ENCODE data around the gene FOXL2.
A peak's percentile ranks its signal among the peaks of the same experiment; 100 is the strongest.

Gene FOXL2

DNA sequence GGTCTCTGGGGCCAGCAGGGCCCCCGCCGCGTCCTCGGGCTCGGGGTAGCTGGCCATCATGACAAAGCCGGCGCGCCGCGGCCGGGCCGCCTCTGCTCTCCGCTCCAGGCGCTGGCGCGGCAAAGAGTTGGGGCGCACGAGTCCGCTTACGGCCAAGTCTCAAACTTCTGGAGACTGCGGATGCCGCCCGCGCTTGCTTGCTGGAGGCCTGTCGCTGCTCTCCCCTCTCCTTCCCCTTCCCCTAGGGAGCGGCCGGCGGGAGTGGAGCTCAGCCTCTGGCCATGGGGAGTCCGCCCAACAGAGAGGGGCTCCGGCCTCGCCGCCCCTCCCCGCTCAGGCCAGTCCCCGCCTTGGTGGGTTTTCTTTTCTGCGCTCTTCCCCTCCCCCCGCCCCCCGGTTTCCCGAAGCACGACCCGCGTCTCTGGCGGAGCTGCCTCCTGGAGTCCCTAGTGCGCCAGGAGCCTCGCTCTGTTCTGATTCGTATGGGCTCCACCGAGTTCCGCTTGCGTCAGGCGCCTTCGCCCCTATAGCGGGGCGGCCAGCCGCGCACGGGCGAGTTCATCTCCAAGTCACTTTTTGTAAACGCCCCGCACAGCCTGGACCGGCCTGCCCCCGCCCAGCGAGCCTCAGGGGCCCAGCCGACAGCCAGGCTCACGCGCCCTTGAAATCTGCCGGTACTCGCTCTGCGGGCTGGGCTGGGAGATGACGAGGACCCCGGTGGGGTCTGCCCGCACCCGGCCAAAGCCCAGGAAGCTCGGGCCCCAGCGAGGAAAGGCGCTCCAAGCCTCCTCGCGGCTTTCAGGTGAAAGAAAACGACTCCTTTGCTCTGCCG is at the start of gene FOXL2, which contains the start of gene FOXL2NB:
FOXL2 (minus strand) TSS at position 475 of the 832 bp plus-strand sequence; CDS start at position 60, 415 bp downstream.
FOXL2NB (plus strand) TSS at position 555 of the 832 bp plus-strand sequence; CDS start at position 703, 148 bp downstream.
- DNase-seq: no peak

DNA sequence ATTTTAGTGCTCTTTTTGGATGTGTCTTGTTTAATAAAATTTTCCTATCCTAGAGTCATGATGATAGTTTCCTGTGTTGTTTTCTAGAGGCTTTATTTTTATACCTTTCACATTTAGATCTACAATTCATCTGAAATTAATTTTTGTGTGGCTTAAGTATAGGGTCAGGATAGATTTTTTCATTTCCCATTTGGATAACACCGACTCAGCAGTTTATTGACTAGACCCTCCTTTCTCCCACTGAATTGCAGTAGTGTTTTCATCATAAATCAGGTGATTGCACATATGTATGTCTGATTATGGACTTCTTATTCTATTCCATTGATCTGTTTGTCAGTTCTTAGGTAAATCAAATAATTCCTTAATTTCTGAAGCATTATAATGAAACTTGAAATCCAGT is 48.8 kb upstream of the FOXL2 start:
- DNase-seq: no peak

DNA sequence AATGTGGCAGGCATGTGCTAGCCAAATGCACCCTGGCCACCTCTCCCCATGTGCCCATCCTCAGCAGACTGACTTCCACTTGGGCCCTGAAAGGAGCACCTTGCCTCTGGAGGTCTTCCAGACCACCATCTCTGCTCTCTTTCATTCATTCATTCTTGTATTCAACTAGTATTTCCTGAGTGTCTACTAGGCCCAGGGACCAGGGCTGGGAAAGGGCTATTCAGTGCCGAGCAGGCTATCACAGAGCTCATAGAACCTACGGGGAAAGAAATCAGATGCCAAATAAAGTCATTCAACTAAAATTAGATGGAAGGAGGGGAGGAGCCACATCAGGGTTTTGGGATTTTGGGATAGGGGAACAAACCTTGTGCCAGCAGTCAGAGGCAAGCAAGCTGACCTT is 40.2 kb upstream of the FOXL2 start:
- no peak for DNase-seq

DNA sequence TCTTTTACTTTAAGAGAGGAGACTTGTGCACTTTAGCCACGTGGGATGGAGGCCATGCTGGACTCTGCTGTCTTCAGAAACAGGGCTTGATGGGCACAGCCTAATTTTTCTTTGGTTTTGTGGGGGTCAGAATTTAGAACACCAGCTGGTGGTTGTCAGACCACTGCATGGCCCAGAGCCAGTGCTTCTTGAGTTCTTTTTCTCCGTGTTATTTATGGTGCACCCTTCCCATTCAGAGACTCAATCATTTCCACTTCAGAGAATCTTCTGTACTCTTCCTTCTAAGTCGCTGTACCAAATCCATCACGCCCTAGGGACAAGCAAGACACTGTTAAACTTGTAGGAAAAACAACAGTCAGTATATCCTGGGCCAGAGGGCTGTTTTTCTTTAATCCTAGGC is 39.0 kb upstream of the FOXL2 start:
- no peak for DNase-seq

DNA sequence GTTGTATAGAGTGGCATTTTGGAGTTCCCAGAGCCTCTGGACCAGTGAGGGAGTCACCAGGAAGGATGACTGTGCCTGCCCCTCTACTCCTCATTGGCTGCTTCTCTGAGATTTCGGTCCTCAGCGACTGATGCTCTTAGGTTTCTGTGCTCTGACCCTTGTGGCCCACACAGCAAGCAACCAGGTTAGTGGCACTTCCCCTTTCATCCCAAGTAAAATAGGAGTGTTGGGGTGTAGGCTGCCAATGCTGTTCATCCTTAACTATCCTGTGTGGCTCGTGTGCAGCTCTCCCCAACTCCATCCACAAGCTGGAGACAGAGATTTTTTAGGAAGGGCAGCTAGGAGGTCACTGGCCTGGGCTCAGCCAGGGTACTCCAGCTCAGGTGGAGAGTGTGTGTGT is 37.9 kb upstream of the FOXL2 start:
- DNase-seq: no peak

DNA sequence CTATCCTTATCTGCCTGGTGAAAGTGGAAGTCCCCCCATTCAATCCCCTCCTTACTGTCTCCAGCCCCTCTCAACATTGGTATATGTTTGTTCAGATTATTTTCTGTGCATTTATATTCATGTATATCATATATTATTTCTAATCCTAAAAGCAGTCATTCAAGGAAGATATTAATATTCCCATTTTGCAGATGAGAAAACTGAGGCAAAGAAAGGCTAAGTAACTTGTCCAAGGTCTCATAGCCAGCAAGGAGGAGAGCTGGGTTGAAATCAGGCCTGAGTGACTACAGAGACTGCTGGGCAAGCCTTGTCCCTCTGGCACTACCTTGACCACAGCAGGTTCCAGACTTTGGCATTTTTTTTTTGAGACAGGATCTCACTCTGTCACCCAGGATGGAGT is 29.1 kb upstream of the FOXL2 start:
- DNase-seq: no peak

DNA sequence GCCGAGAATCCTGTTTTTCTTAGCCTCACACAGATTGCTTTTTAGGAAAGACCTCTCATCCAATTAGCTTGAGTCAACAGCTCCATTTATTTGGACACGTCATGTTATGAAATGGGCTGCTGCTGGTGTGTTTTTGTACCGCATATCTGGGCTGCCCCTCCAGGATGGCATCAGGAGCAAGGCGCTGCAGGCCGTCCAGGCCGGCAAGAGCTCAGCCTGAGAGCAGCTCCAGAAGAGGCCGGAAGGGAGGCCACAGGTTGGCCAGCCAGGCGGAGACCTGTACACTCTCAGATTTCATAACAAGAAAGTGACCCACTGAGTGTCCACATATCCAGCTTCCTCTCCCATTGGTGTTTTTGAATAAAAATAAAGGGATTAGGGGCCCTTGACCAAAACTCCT is 28.4 kb upstream of the FOXL2 start:
- DNase-seq: no peak

DNA sequence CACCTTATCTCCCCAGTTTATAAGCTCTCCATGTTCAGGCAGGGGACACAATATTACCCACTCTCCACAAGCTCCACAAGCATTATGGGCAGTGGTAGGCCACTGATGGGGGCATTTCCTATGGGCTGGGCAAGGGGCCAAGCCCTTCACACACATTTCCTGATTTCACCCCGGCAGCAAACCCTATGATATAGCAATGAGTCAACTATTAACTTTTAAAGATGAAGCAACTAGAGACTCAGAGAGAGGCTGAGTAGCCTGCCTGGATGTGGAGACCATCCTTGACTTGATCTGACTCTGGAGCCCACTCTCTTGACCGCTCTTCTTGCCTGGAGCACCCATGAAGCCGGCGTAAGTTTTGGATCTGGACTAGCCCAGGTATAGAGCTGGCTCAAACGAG is 27.5 kb upstream of the FOXL2 start:
- no peak for DNase-seq

DNA sequence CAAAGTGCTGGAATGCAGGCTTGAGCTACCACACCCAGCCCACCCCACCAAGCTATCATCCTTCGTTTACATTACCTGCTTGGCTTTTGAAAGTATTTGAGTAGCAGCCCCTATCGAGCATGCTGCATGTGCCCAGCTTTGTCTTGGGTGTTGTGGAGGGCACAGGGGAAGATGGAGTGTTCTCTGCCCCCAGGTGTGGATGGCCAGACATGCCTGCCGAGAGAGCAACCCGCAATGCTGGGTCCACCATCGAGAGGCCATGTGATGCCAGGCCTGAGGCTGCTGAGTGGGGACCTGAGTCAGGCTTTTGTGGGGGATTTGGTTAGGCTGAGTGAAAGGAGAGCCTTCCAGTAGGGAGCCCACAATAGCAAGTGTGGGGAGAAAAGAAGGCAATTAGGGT is 26.0 kb upstream of the FOXL2 start:
- DNase-seq: no peak

DNA sequence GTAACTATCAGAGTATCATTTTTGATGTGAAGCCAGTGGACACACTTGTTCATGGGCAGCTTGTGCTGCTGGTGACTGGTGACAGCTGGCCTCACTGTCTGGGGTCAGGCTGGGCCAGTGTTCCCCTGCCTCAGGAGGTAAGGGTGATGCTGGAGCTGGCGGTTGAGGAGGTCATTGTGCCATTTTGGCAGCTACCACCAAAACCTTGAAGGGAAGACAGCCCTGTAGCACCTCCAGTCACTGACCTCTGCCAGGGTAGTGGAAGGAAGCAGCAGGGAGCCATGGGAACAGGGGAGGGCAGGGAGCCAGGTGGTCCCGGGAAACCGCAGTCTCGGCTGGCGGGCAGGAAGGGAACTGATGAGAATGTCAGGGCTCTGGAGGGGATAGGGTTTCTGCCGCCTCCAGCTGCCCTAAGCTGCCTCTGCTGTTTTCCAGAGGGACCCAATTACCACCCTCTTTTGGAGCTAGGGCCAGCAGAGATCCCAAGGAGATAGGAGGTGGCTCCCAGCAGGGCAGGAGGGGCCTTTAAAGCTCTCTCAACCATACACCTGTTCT is 24.9 kb upstream of the FOXL2 start:
- DNase-seq: no peak

DNA sequence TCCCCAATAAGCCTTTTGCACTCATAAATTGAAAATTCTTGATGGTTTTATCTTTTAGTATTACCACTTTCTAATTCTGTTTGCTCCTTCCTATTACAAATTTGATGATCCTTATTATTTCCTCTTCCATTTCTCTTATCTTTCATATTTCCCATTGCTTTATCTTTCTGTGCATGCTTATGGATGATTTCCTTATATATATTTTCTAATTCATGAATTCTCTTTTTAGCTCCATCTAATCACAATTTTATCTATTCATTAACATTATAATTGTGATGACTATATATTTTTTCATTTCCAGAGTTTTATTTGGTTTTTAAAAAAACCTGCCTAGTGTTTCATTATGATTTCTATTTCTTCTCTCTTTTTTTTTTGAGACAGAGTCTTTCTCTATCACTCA is 18.0 kb upstream of the FOXL2 start:
- DNase-seq: no peak

DNA sequence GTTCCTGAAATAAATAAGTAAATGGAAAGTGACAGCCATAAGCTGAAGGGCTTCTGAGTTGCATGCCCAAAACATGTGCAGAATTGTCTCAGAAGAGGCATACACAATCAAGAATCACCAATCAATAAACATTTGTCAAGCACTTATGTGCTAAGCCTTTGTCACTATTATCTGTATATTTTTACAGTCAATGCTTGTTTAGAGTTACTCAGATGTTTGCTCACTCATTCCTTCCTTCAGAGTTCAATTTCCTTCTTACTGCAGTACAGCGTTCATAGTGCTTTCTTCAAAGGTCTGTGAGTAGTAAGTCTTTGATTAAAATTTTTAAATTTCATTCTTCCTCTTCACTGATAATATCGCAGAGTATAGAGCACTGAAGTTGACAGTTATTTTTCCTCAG is 17.3 kb upstream of the FOXL2 start:
- DNase-seq: no peak

DNA sequence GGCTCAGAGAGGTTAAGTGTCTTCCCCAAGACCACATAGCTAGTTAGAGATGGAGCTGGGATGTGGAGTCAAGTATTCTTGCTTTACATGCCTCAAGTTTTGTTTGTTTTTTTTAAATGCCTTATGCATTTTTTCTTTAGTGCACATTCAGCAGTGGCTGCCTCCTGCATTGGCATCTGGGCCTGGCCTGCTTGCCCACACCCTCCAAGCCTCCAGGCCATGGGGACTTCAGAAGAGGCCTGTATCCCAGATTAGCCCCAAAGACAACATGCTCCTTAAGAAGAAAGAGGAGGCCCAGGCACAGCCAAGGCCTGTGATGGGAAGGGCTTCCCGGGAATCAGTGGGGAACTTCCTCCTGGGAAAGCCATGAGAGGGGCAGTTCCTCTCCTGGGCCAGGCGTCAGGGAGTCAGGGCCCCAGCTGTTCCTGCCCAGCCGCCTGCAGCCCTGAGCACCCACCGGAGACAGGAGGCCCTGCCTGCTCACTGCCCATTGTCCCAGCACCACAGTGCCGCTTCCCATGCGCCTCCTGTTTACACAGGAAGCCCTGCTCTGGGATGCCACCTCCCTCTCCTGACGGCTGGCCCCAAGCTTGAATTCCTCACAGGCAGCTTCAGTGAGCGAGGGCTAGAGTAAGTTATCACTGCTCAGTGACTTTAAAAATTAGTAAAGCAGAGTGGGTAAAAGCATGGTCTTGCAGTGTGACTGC is 16.1 kb upstream of the FOXL2 start:
- DNase-seq: no peak

DNA sequence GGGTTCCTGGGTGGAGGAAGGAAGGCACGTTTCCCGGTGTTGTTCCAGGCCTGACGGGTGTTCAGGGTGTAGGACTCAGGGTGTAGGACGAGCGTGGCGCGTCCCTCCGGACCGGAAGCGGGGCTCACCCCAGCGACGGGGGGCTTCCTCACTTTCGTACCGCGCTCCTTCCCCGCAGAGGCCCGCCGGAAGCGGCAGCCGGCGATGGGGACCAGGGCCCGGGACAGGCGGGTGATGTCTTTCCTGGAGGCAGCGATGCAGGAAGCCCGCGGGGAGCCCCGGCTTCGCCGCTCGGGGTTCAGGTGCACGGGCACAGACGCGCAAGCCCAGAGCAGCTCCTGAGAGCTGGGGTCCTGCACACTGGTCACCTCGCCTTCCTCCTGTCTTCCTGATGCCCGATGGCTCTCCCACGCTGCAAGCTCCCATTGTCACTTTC is 13.5 kb upstream of the FOXL2 start:
- DNase-seq: no peak

DNA sequence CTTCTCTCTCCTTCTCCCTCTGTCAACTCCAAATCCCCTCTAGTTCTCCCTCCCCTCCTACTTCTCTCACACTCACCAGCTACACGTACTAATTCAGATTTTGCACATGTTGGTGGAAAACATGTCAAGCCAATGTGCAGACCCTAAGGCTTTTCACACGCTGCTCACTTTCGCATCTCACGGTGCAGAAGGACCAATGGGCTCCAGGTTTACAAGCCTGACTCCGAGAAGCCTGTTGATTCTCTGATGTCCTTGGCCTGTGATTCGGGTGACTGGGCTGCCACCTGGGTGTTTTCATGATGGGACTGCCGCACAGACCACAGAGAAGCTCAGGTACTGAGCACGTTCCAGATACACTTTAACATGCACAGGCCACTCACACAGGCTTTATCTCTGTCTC is 3.8 kb upstream of the FOXL2 start:
- DNase-seq: no peak

DNA sequence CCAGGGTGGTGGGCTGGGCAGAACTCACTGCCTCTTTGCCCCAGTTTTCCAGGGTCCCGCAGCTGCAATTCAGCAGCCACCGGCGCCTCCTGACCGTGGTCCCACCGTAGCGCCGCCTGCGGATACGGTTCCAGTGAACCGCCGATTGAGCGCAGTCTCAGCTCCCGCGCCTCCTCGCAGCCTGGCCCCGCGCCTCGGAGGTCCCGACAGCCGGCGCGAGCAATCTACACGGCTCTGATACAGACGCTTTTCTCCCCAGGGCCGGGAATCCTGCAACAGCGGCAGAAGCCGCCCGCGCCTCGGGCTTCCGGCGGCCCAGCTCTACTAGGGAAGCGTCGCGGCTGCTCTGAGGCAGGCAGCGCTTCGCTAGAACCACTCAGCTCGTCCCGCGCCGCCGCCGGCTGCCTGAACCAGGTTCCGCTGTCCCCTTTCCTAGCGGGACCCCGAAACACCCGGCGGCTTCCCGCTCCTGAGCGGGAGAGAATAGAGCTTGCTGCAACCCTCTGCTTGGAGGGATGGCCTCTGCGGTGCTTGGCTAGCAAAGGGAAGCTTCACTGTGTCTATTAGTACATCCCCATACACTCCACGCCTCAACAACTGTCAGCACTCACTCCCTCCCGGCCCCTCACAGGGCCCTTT is 3.2 kb upstream of the FOXL2 start:
- peak in 1 of 2 donors; percentile 21 for DNase-seq

DNA sequence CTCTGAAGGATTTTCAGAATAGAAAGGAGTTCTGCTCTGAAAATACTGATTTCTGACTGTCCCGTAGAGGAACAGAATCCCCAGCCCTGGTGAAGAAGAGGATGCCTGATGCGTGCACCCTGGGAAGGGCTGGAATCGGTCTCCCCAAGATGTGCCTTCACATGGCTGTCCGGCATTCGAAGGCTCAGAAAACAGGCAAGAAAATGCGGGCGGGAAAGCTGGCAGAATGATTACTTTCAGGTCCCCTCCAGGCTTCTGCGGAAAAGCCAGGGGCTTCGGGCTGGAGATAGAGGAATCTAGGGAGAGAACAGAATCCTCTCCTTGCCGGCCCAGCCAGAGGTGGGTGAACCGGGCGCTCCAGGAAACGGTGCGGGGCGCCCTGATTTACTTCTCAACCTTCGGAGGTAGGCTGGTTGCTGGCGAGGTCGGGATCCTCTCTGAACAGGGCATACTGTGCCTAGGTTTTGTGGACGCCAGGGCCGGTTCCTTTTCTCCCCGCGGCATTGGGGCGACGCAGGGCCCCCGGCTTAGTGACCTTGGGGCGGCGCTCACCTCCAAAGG is 2.6 kb upstream of the FOXL2 start:
- DNase-seq: no peak

DNA sequence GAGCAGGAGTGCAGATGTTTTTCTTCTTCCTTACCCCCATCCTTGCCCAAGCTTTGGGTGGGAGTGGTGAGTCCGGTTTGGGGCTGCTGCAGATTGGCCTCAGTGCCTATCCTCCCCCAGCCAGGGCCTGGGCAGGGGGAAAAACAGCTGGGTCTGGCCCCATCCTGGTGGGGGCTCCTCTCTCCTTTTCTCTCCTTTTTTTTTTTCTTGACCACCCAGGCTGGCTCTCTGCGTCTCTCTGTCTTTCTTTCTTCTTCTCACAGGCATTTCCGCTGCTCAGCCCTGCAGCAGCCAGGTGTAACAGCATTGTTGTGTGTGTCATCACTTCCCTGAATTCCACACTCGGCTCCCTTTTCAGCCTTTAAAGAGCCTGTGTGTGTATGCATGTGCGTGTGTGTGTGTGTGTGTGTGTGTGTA is 2.1 kb upstream of the FOXL2 start:
- no peak for DNase-seq

DNA sequence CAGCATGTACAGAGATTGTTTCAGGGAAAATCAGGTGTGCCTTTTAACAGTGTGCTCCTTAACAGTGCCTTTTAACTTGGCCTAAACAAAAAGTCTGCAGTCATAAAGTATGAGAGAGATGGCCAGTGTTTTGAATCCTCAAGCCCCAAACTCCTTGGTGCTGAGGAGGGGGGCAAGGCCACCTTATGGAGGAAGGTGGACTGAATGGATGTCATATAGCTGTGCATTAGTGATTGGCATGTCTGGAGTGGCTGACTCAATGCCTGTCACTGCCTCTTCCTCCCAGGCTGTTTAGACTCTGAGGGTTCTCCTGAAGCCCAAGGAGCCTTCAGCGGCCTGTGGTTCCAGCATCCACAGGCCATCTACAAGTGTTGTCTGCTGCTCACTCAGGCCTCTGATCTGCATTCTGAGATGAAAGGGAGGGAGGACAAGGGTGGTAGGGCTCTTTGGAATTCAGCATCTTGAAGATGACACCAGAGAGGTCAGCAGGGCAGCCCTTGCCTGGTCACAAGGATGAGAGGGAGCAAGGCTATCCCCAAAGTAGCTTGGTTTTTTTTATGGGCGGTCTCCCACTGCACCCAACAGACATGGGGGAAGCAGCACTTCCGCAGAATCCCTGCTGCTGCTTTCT is 1.5 kb upstream of the FOXL2 start:
- no peak for DNase-seq

DNA sequence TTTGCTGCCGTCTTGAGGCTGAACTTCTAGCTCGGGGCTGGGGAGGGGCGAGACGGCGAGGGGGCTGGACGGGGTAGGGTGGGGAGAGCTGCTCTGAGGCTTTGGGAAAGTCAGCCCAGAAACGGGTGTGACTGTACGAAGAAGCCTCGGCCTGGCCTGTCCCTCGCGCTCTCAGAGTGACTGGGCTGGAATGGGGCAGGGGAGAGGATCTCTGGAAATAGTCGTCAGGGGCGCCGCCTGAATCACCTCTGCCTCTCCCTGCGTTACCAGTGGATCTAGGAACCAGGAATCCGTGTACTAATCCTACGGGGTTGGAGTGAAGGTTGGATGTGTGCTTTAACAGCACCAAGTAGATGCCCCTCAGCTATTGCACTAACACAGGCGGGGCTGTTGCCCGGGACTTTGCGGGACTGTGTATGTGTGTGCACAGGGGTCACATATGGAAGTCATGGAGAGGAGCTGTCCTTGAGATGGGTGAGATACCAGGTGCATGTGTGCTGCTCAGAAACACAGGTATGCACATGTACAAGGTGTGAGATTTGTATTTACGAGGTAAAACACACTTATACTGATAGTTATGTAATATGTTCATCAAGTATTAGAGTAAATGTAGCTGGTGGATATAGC is 671 bp upstream of the FOXL2 start:
- no peak for DNase-seq

DNA sequence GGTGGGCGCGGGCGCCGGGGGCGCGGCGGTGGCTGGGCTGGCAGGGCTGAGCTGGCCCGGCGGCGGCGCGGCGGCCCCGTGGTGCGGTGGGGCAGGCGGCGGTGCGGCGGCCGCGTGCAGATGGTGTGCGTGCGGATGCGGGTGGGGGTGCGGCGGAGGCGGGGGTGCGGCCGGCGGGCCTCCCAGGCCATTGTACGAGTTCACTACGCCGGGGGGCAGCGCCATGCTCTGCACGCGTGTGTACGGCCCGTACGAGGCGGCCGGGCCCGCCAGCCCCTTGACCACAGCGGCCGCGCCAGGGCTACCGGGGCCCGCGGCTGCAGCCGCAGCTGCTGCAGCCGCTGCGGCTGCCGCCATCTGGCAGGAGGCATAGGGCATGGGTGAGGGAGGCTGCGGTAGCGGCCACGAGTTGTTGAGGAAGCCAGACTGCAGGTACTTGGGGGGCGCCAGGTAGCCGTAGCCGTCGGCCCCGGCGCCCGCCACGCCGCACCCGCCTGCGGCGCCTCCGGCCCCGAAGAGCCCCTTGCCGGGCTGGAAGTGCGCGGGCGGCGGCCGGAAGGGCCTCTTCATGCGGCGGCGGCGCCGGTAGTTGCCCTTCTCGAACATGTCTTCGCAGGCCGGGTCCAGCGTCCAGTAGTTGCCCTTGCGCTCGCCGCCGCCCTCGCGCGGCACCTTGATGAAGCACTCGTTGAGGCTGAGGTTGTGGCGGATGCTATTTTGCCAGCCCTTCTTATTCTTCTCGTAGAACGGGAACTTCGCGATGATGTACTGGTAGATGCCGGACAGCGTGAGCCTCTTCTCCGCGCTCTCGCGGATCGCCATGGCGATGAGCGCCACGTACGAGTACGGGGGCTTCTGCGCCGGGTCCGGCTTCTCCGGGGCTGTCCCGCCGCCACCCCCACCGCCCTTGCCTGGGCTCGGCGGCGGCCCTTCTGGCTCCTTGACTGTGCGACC is 951 bp downstream of the FOXL2 start:
- DNase-seq: peak in 1 of 2 donors; percentile 35

Data from inflammatory macrophage treated with lipopolysaccharide for 1 hour (primary cell).